ENCODE results near the gene FMC1. TPM values are rescaled to one million over a fixed set of nuclear protein-coding genes. Genes with fewer than 3 reads are reported as not detected.

FMC1 gene
- total RNA-seq, 1 donor from 2014 or later: 10.4 TPM

- Mint-ChIP-seq H3K27ac (peak overlapping the region; percentile 100), H3K9me3 (no peaks in the 10 kb centered on the region), H3K4me1 (peaks cover 25% of the 10 kb centered on the region), H3K27me3 (ENCODE audit: low read depth) (no peaks in the 10 kb centered on the region), H3K36me3 (peaks cover 5% of the 10 kb centered on the region), H3K4me3 (peak overlapping the region; percentile 96)
- peak in 1 of 2 experiments; percentile 54 for DNase-seq (ENCODE audit: low spot score in 2 of 2, unreplicated experiment in 2 of 2)
- TF ChIP-seq CTCF (IDR thresholded peaks at IDR 0.05; ENCODE audit: unreplicated experiment): no peak
Observed at GRCh38 chr7:139358541-139359365, 17.6 kb downstream of the FMC1 start.

GRCh38 chr7:139359366-139360209, 18.5 kb downstream of the FMC1 start, which contains the start of gene LUC7L2:
Gene LUC7L2 (plus strand): TSS chr7:139359894. CDS start chr7:139360262, 368 bp downstream.
- peaks cover 25% of the 10 kb centered on the region for H3K4me1 Mint-ChIP-seq

GRCh38 chr7:139360210-139360947, 19.2 kb downstream of the FMC1 start:
- Mint-ChIP-seq H3K9me3 (no peaks in the 10 kb centered on the region), H3K36me3 (peaks cover 6% of the 10 kb centered on the region), H3K27ac (peak overlapping the region; percentile 100), H3K4me1 (peaks cover 26% of the 10 kb centered on the region), H3K4me3 (peak overlapping the region; percentile 96), H3K27me3 (ENCODE audit: low read depth) (no peaks in the 10 kb centered on the region)
- DNase-seq (ENCODE audit: low spot score in 2 of 2, unreplicated experiment in 2 of 2): peak; percentile 96 to 99
- no peak for TF ChIP-seq CTCF (IDR thresholded peaks at IDR 0.05; ENCODE audit: unreplicated experiment)

More at GRCh38 chr7:139359366-139360209, 18.5 kb downstream of the FMC1 start, which contains the start of gene LUC7L2:
- Mint-ChIP-seq H3K36me3 (peaks cover 5% of the 10 kb centered on the region), H3K27me3 (ENCODE audit: low read depth) (no peaks in the 10 kb centered on the region), H3K9me3 (no peaks in the 10 kb centered on the region), H3K4me3 (peak within 1 kb of the TSS; percentile 96), H3K27ac (peak within 1 kb of the TSS; percentile 100)
- DNase-seq (ENCODE audit: low spot score in 2 of 2, unreplicated experiment in 2 of 2): peak; percentile 99
- TF ChIP-seq CTCF (IDR thresholded peaks at IDR 0.05; ENCODE audit: unreplicated experiment): no peak

GRCh38 chr7:139360948-139361307, 19.8 kb downstream of the FMC1 start:
- peak overlapping the region; percentile 100 for H3K27ac Mint-ChIP-seq
- DNase-seq (ENCODE audit: low spot score in 2 of 2, unreplicated experiment in 2 of 2): no peak
- H3K36me3 Mint-ChIP-seq: peaks cover 3% of the 10 kb centered on the region
- peaks cover 30% of the 10 kb centered on the region for H3K4me1 Mint-ChIP-seq
- H3K4me3 Mint-ChIP-seq: peak overlapping the region; percentile 96
- H3K9me3 Mint-ChIP-seq: no peaks in the 10 kb centered on the region
- H3K27me3 Mint-ChIP-seq (ENCODE audit: low read depth): no peaks in the 10 kb centered on the region
- TF ChIP-seq CTCF (IDR thresholded peaks at IDR 0.05; ENCODE audit: unreplicated experiment): no peak

- H3K27ac Mint-ChIP-seq: peak overlapping the region; percentile 100
- no peak for TF ChIP-seq CTCF (IDR thresholded peaks at IDR 0.05; ENCODE audit: unreplicated experiment)
- peaks cover 30% of the 10 kb centered on the region for H3K4me1 Mint-ChIP-seq
- no peaks in the 10 kb centered on the region for H3K9me3 Mint-ChIP-seq
- no peaks in the 10 kb centered on the region for H3K27me3 Mint-ChIP-seq (ENCODE audit: low read depth)
- no peak for DNase-seq (ENCODE audit: low spot score in 2 of 2, unreplicated experiment in 2 of 2)
- H3K36me3 Mint-ChIP-seq: peaks cover 3% of the 10 kb centered on the region
- H3K4me3 Mint-ChIP-seq: peak overlapping the region; percentile 96
Observed at GRCh38 chr7:139361523-139361922, 20.4 kb downstream of the FMC1 start.
